HCT116 (cell line): ENCODE results near the gene LATS1. TPM values are rescaled to one million over a fixed set of nuclear protein-coding genes. Genes with fewer than 3 reads are reported as not detected.

Experiments used
- ATAC-seq: fragments of 200-7000 bp; cut with Tn5 transposase; 2 replicates; pipeline ENCODE4 v1.9.1; 2020; ENCODE audit warnings: mild to moderate bottlenecking, moderate library complexity
- BruUV-seq: library from RNA; stranded (reverse); fragments of 400-500 nt; replicated peaks from 2 replicates; lab custom pipeline; 2021; lab: Mats Ljungman, UMichigan
- CTCF ChIA-PET: fragments of 300-600 bp; sonication (Branson Sonifier 250); formaldehyde crosslinking; loops from one replicate; lab custom pipeline; 2021; ENCODE audit warnings: antibody characterized with exemption; lab: Charles Lee
- POLR2A ChIA-PET: fragments of 300-600, 350-600 bp; sonication (Branson Sonifier 250); formaldehyde crosslinking; loops from one replicate; lab custom pipeline; 2021; ENCODE audit warnings: antibody characterized with exemption; lab: Charles Lee
- RAD21 ChIA-PET, 2 experiments: fragments of 300-600 bp; sonication (Branson Sonifier 250); formaldehyde crosslinking; loops; one replicate each; lab custom pipeline; 2023; ENCODE audit warnings: low total read pairs in 2 of 2; ENCODE audit not compliant: uncharacterized antibody in 2 of 2, unreplicated experiment in 2 of 2, low non-redundant PET in 1 of 2; lab: Charles Lee
- DNase-seq: peaks from one replicate; pipeline ENCODE4 v3.0.0-alpha.2; 2010; ENCODE audit warnings: low read depth, low spot score
- H2AFZ ChIP-seq: fragments of 200-600 bp; shearing (Covaris generic), sonication (generic); 2 replicates; pipeline ENCODE4 v1.6.1; 2017; ENCODE audit warnings: low read depth, mixed run types, mixed read lengths, antibody characterized with exemption, low read length; ENCODE audit not compliant: poor library complexity, severe bottlenecking
- H3K27ac ChIP-seq: 2 replicates; pipeline ENCODE4 v1.5.1; 2012; ENCODE audit warnings: low read depth, low read length
- H3K27me3 ChIP-seq: fragments of 200-600 bp; sonication (generic); 2 replicates; pipeline ENCODE4 v1.6.1; 2016; ENCODE audit warnings: mixed run types, low read length, mixed read lengths; ENCODE audit not compliant: insufficient read depth
- H3K36me3 ChIP-seq, 2 experiments: fragments of 200-500 bp in 1 of 2; fragments of 200-600 bp in 1 of 2; sonication (Bioruptor generic) in 1 of 2; sonication (generic) in 1 of 2; 2 replicates each; pipeline versions ENCODE4 v1.5.1 to v1.6.1; 2014 to 2016; ENCODE audit warnings: low read length in 2 of 2, inconsistent platforms in 1 of 2, mixed read lengths in 1 of 2, mixed run types in 1 of 2; ENCODE audit not compliant: insufficient read depth in 2 of 2, control insufficient read depth in 1 of 2
- H3K4me1 ChIP-seq, 2 experiments: fragments of 200-600 bp in 1 of 2; sonication (generic) in 1 of 2; 2 replicates each; pipeline versions ENCODE4 v1.5.1 to v1.6.1; 2012 to 2017; ENCODE audit warnings: low read length in 2 of 2, inconsistent platforms in 1 of 2, mild to moderate bottlenecking in 1 of 2, mixed read lengths in 1 of 2, mixed run types in 1 of 2, moderate library complexity in 1 of 2; ENCODE audit not compliant: insufficient read depth in 2 of 2, control insufficient read depth in 1 of 2
- H3K4me2 ChIP-seq: fragments of 200-600 bp; sonication (generic); 2 replicates; pipeline ENCODE4 v1.6.1; 2017; ENCODE audit warnings: mixed run types, low read length, mixed read lengths
- H3K4me3 ChIP-seq, 2 experiments: fragments of 200-600 bp in 1 of 2; sonication (generic) in 1 of 2; replicated peaks in 1 of 2; 2 replicates each; pipeline ENCODE4 v1.5.1; 2011 to 2016; ENCODE audit warnings: low read length in 2 of 2, control low read depth in 1 of 2, low read depth in 1 of 2, mild to moderate bottlenecking in 1 of 2, mixed read lengths in 1 of 2, mixed run types in 1 of 2
- H3K79me2 ChIP-seq: fragments of 200-600 bp; sonication (generic); 2 replicates; pipeline ENCODE4 v1.6.1; 2017; ENCODE audit warnings: mild to moderate bottlenecking, mixed run types, low read length, moderate library complexity, mixed read lengths; ENCODE audit not compliant: insufficient read depth
- H3K9ac ChIP-seq: fragments of 200-600 bp; sonication (generic); 2 replicates; pipeline ENCODE4 v1.6.1; 2016; ENCODE audit warnings: low read length, mixed read lengths
- H3K9me2 ChIP-seq: fragments of 200-600 bp; sonication (generic), shearing (Covaris generic); 2 replicates; pipeline ENCODE4 v1.6.1; 2017; ENCODE audit warnings: mixed run types, mild to moderate bottlenecking, moderate library complexity; ENCODE audit not compliant: insufficient read depth
- H3K9me3 ChIP-seq, 2 experiments: fragments of 200-500 bp in 1 of 2; fragments of 200-600 bp in 1 of 2; sonication (Bioruptor generic) in 1 of 2; sonication (generic) in 1 of 2; 2 replicates each; pipeline ENCODE4 v1.6.1; 2014 to 2017; ENCODE audit warnings: low read length in 2 of 2, mixed read lengths in 2 of 2, inconsistent platforms in 1 of 2, low read depth in 1 of 2, mild to moderate bottlenecking in 1 of 2, mixed run types in 1 of 2, moderate library complexity in 1 of 2; ENCODE audit not compliant: control insufficient read depth in 1 of 2, insufficient read depth in 1 of 2
- H4K20me1 ChIP-seq: fragments of 200-600 bp; sonication (generic), shearing (Covaris generic); 2 replicates; pipeline ENCODE4 v1.6.1; 2017; ENCODE audit warnings: mixed run types, mild to moderate bottlenecking, moderate library complexity; ENCODE audit not compliant: insufficient read depth
- CBX3 ChIP-seq: IDR thresholded peaks from 2 replicates; pipeline ENCODE4 v1.6.1; 2012; ENCODE audit warnings: low read depth
- CTCF ChIP-seq, 3 experiments: fragments of 200-600 bp in 1 of 3; sonication (generic) in 1 of 3; IDR thresholded peaks in 2 of 3; conservative IDR thresholded peaks in 1 of 3; 2 replicates each; pipeline ENCODE4 v1.5.1; 2012 to 2017; ENCODE audit warnings: low read depth in 2 of 3, low read length in 2 of 3, antibody characterized with exemption in 1 of 3, borderline replicate concordance in 1 of 3, control low read depth in 1 of 3, mild to moderate bottlenecking in 1 of 3, mixed read lengths in 1 of 3, mixed run types in 1 of 3, moderate library complexity in 1 of 3; ENCODE audit not compliant: insufficient read depth in 1 of 3
- EGR1 ChIP-seq: IDR thresholded peaks from 2 replicates; pipeline ENCODE4 v1.6.1; 2012; ENCODE audit warnings: low read depth
- ELF1 ChIP-seq: IDR thresholded peaks from 2 replicates; pipeline ENCODE4 v1.6.1; 2012; ENCODE audit warnings: low read depth, borderline replicate concordance
- FOSL1 ChIP-seq: IDR thresholded peaks from 2 replicates; pipeline ENCODE4 v1.6.1; 2012; ENCODE audit warnings: low read depth
- MAX ChIP-seq: IDR thresholded peaks from 2 replicates; pipeline ENCODE4 v1.6.1; 2012
- RAD21 ChIP-seq: IDR thresholded peaks from 2 replicates; pipeline ENCODE4 v1.6.1; 2012; ENCODE audit warnings: low read depth, mild to moderate bottlenecking
- YY1 ChIP-seq: IDR thresholded peaks from 2 replicates; pipeline ENCODE4 v1.6.1; 2011; ENCODE audit warnings: low read length, low read depth, moderate library complexity, mild to moderate bottlenecking; ENCODE audit not compliant: insufficient replicate concordance; ENCODE audit errors: extremely low read depth
- intact Hi-C: fragments of 100-400 bp; cut with micrococcal nuclease; formaldehyde crosslinking; loops from 2 replicates; pipeline ENCODE4 v1.10.0; 2022
- total RNA-seq: library from RNA; stranded (reverse); gene quantifications from one replicate; pipeline ENCODE4 v1.2.1, GENCODE V29; 2021; ENCODE audit not compliant: unreplicated experiment

The LATS1 gene
- total RNA-seq, 1 experiment from 2014 or later, result 21.6 TPM

- TF ChIP-seq CTCF (IDR thresholded peaks at IDR 0.05 in 2 of 3, conservative IDR thresholded peaks at IDR 0.05 in 1 of 3; ENCODE audit: borderline replicate concordance in 1 of 3, insufficient read depth in 1 of 3, low read depth in 2 of 3, low read length in 2 of 3) (peak; percentile 77 to 85 (median 81)), RAD21 (peak; percentile 78), YY1 (no peak)
- Histone ChIP-seq H3K9me2 (no peaks in the 10 kb centered on the region), H3K9ac (no peak overlapping the region), H4K20me1 (0 out of 2 replicates have a peak, but pooled peaks cover 5% of the 10 kb centered on the region), H3K79me2 (no peaks in the 10 kb centered on the region), H3K4me1 (peaks cover 0 to under 1% of the 10 kb centered on the region in 2 experiments; a peak in 1 of 4 replicates), H3K9me3 (no peaks in the 10 kb centered on the region), H3K4me3 (no peak overlapping the region), H2AFZ (no peak overlapping the region), H3K27me3 (no peaks in the 10 kb centered on the region), H3K4me2 (no peak overlapping the region), H3K27ac (no peak overlapping the region), H3K36me3 (peaks cover 16 to 22% of the 10 kb centered on the region in 2 experiments; a peak in 2 of 4 replicates)
- ATAC-seq (peak; percentile 96), DNase-seq (peak; percentile 60)
- ChIA-PET POLR2A (no interaction called here), CTCF (no interaction called here), RAD21 (interaction anchor here in 1 of 2 experiments (1.0 kb wide), 1 partner anchor 293 kb away, joined by 3 read pairs; no protein-coding TSS in a partner anchor)
- intact Hi-C loops, result loop anchor here (1.0 to 5.0 kb wide), 2 partner anchors 202 to 293 kb away; no protein-coding TSS in a partner anchor
- BruUV-seq, result no TSS peak
Observed at GRCh38 chr6:149723771-149724417, 6.0 kb upstream of the LATS1 start.

DNA sequence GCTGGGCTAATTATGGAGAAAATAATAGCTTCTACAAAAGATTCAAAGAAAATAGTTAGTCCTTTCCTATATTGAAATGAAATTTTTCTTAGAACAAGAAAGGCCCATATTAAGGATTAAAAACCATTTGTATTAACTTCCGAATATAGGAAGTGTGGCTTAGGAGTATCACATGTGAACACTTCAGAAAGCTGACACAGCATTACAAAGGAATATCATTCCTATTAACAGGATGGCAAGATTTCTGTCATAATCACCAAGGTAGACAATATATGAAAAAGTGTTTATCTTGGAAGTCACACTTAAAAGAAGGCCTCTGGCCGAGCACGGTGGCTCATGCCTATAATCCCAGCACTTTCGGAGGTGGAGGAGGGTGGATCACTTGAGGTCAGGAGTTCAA lies 5.4 kb upstream of the LATS1 start:
- TF ChIP-seq FOSL1 (no peak), MAX (no peak), EGR1 (no peak), CBX3 (no peak), ELF1 (no peak)
- TF ChIP-seq, all 23 proteins: peak for 0
- Histone ChIP-seq H3K27ac (no peak overlapping the region), H3K9me3 (no peaks in the 10 kb centered on the region), H3K4me1 (peaks cover 0 to 7% of the 10 kb centered on the region in 2 experiments; a peak in 1 of 4 replicates), H3K79me2 (peaks cover 3% of the 10 kb centered on the region; the same call in 1 of the 2 replicates), H3K27me3 (no peaks in the 10 kb centered on the region), H3K9ac (no peak overlapping the region), H3K4me2 (no peak overlapping the region), H2AFZ (no peak overlapping the region), H4K20me1 (0 out of 2 replicates have a peak, but pooled peaks cover 5% of the 10 kb centered on the region), H3K36me3 (peaks cover 12 to 17% of the 10 kb centered on the region in 2 experiments; a peak in 2 of 4 replicates), H3K9me2 (no peaks in the 10 kb centered on the region), H3K4me3 (no peak overlapping the region)
- no TSS peak for BruUV-seq
- intact Hi-C loops, result loop anchor here (1.0 to 5.0 kb wide), 2 partner anchors 203 to 294 kb away; no protein-coding TSS in a partner anchor
- ChIA-PET RAD21 (interaction anchor here in 1 of 2 experiments (1.0 kb wide), 1 partner anchor 293 kb away, joined by 3 read pairs; no protein-coding TSS in a partner anchor), CTCF (no interaction called here), POLR2A (no interaction called here)
- DNase-seq (no peak), ATAC-seq (no peak)
